Vagina (tissue), 2 donors: ENCODE measurements around the gene SERPINE3.

ENCODE experiments used
- CTCF ChIP-seq, 3 experiments: fragments of 450-650 bp in 2 of 3; fragments of 200-600 bp in 1 of 3; sonication (generic) in 1 of 3; IDR thresholded peaks; one replicate each; pipeline ENCODE4 v1.5.1; 2017 to 2019; ENCODE audit warnings: antibody characterized with exemption in 3 of 3, mild to moderate bottlenecking in 2 of 3, moderate library complexity in 2 of 3
- POLR2A ChIP-seq, 2 donors: fragments of 450-650 bp; IDR thresholded peaks; one replicate each; pipeline ENCODE4 v1.6.1; 2017; ENCODE audit warnings: antibody characterized with exemption in 2 of 2, mild to moderate bottlenecking in 2 of 2, moderate library complexity in 2 of 2

DNA sequence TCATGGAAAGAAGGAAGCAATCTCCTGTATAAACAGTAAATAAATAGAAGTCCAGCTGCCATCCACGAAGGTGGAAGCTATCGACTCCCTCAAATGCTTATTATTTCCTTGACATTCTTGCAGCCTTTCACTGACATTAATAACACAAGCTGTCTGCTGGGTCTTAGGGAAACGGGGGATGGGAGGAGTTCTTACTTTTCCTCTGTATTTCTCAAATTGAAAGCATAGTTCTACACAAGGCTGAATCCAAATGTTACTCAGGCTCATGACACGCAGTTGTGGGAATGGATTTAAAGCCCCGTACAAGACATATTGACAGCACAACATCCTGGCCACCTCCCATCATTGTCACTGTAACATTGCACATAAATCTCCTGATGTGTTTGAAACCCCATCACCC, 4.0 kb downstream of the SERPINE3 start:
- no peak for TF ChIP-seq CTCF (IDR thresholded peaks at IDR 0.05)
- TF ChIP-seq POLR2A (IDR thresholded peaks at IDR 0.05), result no peak
